Smooth muscle cell (in vitro differentiated cells): ENCODE measurements around the gene CYP46A1. TPM values are rescaled to one million over a fixed set of nuclear protein-coding genes. Genes with fewer than 3 reads are reported as not detected.

Experiments used
- DNase-seq: peaks from one replicate; lab custom pipeline; 2025; ENCODE audit not compliant: unreplicated experiment; lab: John Stamatoyannopoulos, UW
- H2AFZ ChIP-seq: fragments of 200-600 bp; sonication (generic); 2 replicates; pipeline ENCODE4 v1.6.0; 2016; ENCODE audit warnings: antibody characterized with exemption, low read depth, mild to moderate bottlenecking
- H3F3A ChIP-seq: fragments of 200-600 bp; sonication (generic); 2 replicates; pipeline ENCODE4 v1.6.0; 2017; ENCODE audit warnings: antibody characterized with exemption, low read depth
- H3K27ac ChIP-seq: fragments of 200-600 bp; sonication (generic); 2 replicates; pipeline ENCODE4 v1.5.1; 2016; ENCODE audit warnings: low read depth, mild to moderate bottlenecking
- H3K27me3 ChIP-seq: fragments of 200-600 bp; sonication (generic); 2 replicates; pipeline ENCODE4 v1.6.1; 2016; ENCODE audit warnings: low read depth, mild to moderate bottlenecking
- H3K36me3 ChIP-seq: fragments of 200-600 bp; sonication (generic); 2 replicates; pipeline ENCODE4 v1.5.1; 2016; ENCODE audit warnings: low read depth
- H3K4me1 ChIP-seq: fragments of 200-600 bp; sonication (generic); 2 replicates; pipeline ENCODE4 v1.5.1; 2016; ENCODE audit warnings: low read depth
- H3K4me2 ChIP-seq: fragments of 200-600 bp; sonication (generic); 2 replicates; pipeline ENCODE4 v1.6.0; 2016; ENCODE audit warnings: mild to moderate bottlenecking
- H3K4me3 ChIP-seq: fragments of 200-600 bp; sonication (generic); 2 replicates; pipeline ENCODE4 v1.5.1; 2016; ENCODE audit warnings: mild to moderate bottlenecking
- H3K79me2 ChIP-seq: fragments of 200-600 bp; sonication (generic); 2 replicates; pipeline ENCODE4 v1.6.0; 2016; ENCODE audit warnings: low read depth, mild to moderate bottlenecking
- H3K9ac ChIP-seq: fragments of 200-600 bp; sonication (generic); 2 replicates; pipeline ENCODE4 v1.6.0; 2016; ENCODE audit warnings: low read depth
- H3K9me3 ChIP-seq: fragments of 200-600 bp; sonication (generic); replicated peaks from 2 replicates; pipeline ENCODE4 v1.5.1; 2016; ENCODE audit warnings: low read depth
- H4K20me1 ChIP-seq: fragments of 200-600 bp; sonication (generic); 2 replicates; pipeline ENCODE4 v1.6.0; 2016; ENCODE audit warnings: low read depth
- CTCF ChIP-seq: fragments of 200-600 bp; sonication (generic); IDR thresholded peaks from 2 replicates; pipeline ENCODE4 v1.5.1; 2017; ENCODE audit warnings: borderline replicate concordance, mild to moderate bottlenecking, antibody characterized with exemption; ENCODE audit not compliant: insufficient read depth, poor library complexity, severe bottlenecking
- WGBS: methylation state at CpG from one replicate; pipeline ENCODE4 v1.1.7; 2016; ENCODE audit warnings: low lambda C conversion rate; 5-methylcytosine and 5-hydroxymethylcytosine counted together
- polyA plus RNA-seq: library from polyadenylated mRNA; unstranded; fragments of >200 nt; fragmentation: Nextera tagmentation; extraction: Ambion mirVana; gene quantifications from 2 replicates; pipeline ENCODE4 v1.2.1, GENCODE V29; 2016
- total RNA-seq: library from RNA; depleted of rRNA; stranded (reverse); fragments of >200 nt; gene quantifications from 2 replicates; pipeline ENCODE4 v1.2.3, GENCODE V29; 2014

The CYP46A1 gene
- total and polyA plus RNA-seq, 2 experiments from 2014 or later, result 0.63 to 1.0 TPM

GRCh38 chr14:99672506-99673304 is 11.4 kb upstream of the CYP46A1 start:
- no peak for DNase-seq
- Histone ChIP-seq H3K79me2 (no peaks in the 10 kb centered on the region), H3K4me1 (peaks cover 38% of the 10 kb centered on the region), H3F3A (peaks cover 6% of the 10 kb centered on the region), H3K27ac (no peak overlapping the region), H3K36me3 (no peaks in the 10 kb centered on the region), H3K9ac (no peak overlapping the region), H3K4me2 (no peak overlapping the region), H3K9me3 (no peaks in the 10 kb centered on the region), H3K27me3 (no peaks in the 10 kb centered on the region), H3K4me3 (no peak overlapping the region), H2AFZ (no peak overlapping the region), H4K20me1 (no peaks in the 10 kb centered on the region)
- TF ChIP-seq CTCF, result no peak
- 86% methylated on average over 11 of the region's 11 CpGs for WGBS

- peaks cover 35% of the 10 kb centered on the region for H3K4me1 ChIP-seq
- no peaks in the 10 kb centered on the region for H3K36me3 ChIP-seq
- no peaks in the 10 kb centered on the region for H3K9me3 ChIP-seq
- H3K79me2 ChIP-seq, result no peaks in the 10 kb centered on the region
- no peaks in the 10 kb centered on the region for H4K20me1 ChIP-seq
- H3K9ac ChIP-seq, result no peak overlapping the region
- H2AFZ ChIP-seq, result no peak overlapping the region
- no peak for DNase-seq
- no peaks in the 10 kb centered on the region for H3K27me3 ChIP-seq
- no peak overlapping the region for H3K4me2 ChIP-seq
- H3K4me3 ChIP-seq, result no peak overlapping the region
- no peak overlapping the region for H3K27ac ChIP-seq
- TF ChIP-seq CTCF, result no peak
- 96% methylated on average over 4 of the region's 8 CpGs for WGBS
- peaks cover 6% of the 10 kb centered on the region for H3F3A ChIP-seq
These were observed 10.6 kb upstream of the CYP46A1 start for GRCh38 chr14:99673305-99674063.

- Histone ChIP-seq H3K4me2 (no peak overlapping the region), H3K27me3 (no peaks in the 10 kb centered on the region), H3K4me1 (peaks cover 28% of the 10 kb centered on the region), H3F3A (peaks cover 6% of the 10 kb centered on the region), H2AFZ (no peak overlapping the region), H3K9me3 (no peaks in the 10 kb centered on the region), H4K20me1 (no peaks in the 10 kb centered on the region), H3K79me2 (no peaks in the 10 kb centered on the region), H3K36me3 (no peaks in the 10 kb centered on the region), H3K4me3 (no peak overlapping the region), H3K9ac (no peak overlapping the region), H3K27ac (no peak overlapping the region)
- DNase-seq, result no peak
- TF ChIP-seq CTCF, result no peak
- WGBS, result 99% methylated on average over 9 of the region's 9 CpGs
These were observed 9.9 kb upstream of the CYP46A1 start for GRCh38 chr14:99674064-99674650.
